ENCODE measurements around the gene PACS2.
"Not testable (repeated sequence)": the region's sequence is repeated elsewhere in the genome, so short reads cannot be mapped to it uniquely, and the experiment has no call there.

Gene PACS2

DNA sequence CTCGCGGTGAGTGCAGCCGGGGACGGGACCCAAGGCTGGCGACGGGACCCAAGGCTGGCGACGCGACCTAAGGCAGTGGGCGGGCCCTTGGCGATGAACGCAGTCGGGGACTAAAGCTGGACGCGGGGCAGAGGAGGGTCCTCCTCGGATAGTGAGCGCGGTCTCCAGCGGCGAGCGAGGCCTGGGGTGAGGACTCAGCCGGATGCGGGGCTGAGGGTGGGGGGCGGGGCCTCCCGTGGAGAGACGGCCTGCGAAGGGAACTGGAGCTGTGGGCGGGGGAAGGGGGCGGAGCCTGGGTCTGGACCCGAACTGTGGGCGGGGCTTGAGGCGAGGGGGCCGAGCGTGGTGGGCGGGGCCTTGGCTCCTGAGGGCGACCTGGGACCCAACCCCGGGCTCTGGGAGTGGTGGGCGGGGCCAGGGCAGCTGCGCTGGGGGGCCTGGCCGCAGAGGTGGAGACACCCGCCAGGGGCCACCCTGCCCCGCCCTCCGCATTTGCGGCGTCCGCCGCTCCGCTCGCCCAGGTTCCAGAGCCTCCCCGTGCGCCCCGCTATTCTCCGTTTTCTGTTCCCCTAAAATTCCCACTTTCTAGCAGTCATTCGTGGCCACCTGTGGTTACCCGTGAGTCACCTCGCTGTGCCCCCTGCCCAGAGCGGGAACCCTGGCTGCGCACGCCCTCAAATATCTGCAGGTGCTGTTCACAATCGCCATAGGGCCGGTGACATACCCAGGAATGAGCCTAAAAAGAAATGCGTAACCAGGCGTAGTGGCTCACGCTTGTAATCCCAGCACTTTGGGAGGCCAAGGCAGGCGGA is 13.2 kb upstream of the PACS2 start:
- Histone ChIP-seq H2AK5ac (ENCODE audit: low read length, severe bottlenecking) (no peak overlapping the region), H2BK15ac (ENCODE audit: low read depth, poor library complexity, severe bottlenecking) (peak overlapping the region; percentile 44), H2AFZ (ENCODE audit: low read depth, low read length) (peak overlapping the region; percentile 65), H3K4ac (ENCODE audit: low read depth in 1 of 2, low read length in 2 of 2) (peak overlapping the region in 1 of 2 experiments; percentile 98), H2BK5ac (ENCODE audit: low read depth, low read length, poor library complexity, severe bottlenecking) (peak overlapping the region; percentile 49), H3K4me3 (ENCODE audit: insufficient read depth in 1 of 2, low read depth in 1 of 2, low read length in 2 of 2) (peak overlapping the region; percentile 93 to 99), H3K36me3 (ENCODE audit: control insufficient read depth in 1 of 2, insufficient read depth in 2 of 2, low read depth in 1 of 2, low read length in 2 of 2) (peaks cover 0 to 7% of the 10 kb centered on the region in 2 experiments), H4K91ac (ENCODE audit: low read length) (peak overlapping the region; percentile 62), H3K4me1 (ENCODE audit: control insufficient read depth, insufficient read depth, low read depth, low read length) (peaks cover 18% of the 10 kb centered on the region), H2BK120ac (ENCODE audit: low read depth, low read length) (peak overlapping the region; percentile 43), H3K23ac (ENCODE audit: low read length in 2 of 2) (no peak overlapping the region), H3K79me1 (replicated peaks; ENCODE audit: low read length, poor library complexity, severe bottlenecking) (peaks cover 22% of the 10 kb centered on the region), H2BK12ac (ENCODE audit: low read length in 2 of 2) (peak overlapping the region; percentile 33 to 59), H3K27me3 (ENCODE audit: control insufficient read depth in 1 of 2, insufficient read depth in 1 of 2, low read length in 2 of 2) (no peaks in the 10 kb centered on the region), H3K4me2 (ENCODE audit: low read length, poor library complexity, severe bottlenecking) (peak overlapping the region; percentile 90), H3K27ac (ENCODE audit: low read length, poor library complexity, severe bottlenecking) (peak overlapping the region; percentile 81), H4K8ac (ENCODE audit: low read length) (peak overlapping the region; percentile 88), H3K9me3 (ENCODE audit: control insufficient read depth, low read length) (no peaks in the 10 kb centered on the region), H3K9ac (ENCODE audit: low read length) (peak overlapping the region; percentile 91), H3K18ac (ENCODE audit: low read depth in 1 of 2, low read length in 2 of 2) (peak overlapping the region; percentile 83 to 97), H3K14ac (ENCODE audit: low read length in 2 of 2) (peak overlapping the region in 1 of 2 experiments; percentile 95)
- peak; percentile 95 for DNase-seq
- 1% methylated on average over 58 of the region's 65 CpGs for WGBS

DNA sequence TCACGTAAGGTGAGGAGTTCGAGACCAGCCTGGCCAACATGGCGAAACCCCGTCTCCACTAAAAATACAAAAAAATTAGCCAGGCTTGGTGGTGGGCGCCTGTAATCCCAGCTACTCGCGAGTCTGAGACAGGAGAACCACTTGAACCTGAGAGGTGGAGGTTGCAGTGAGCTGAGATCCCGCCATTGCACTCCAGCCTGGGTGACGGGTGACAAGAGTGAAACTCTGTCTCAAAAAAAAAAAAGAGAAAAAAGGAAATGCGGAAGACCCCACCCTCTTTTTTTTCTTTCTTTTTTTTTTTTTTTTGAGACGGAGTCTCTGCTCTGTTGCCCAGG is 12.7 kb upstream of the PACS2 start:
- H3K27ac ChIP-seq (ENCODE audit: low read length, poor library complexity, severe bottlenecking); H3K27me3 ChIP-seq (ENCODE audit: control insufficient read depth in 1 of 2, insufficient read depth in 1 of 2, low read length in 2 of 2); H3K14ac ChIP-seq (ENCODE audit: low read length in 2 of 2); H3K4ac ChIP-seq (ENCODE audit: low read depth in 1 of 2, low read length in 2 of 2); H3K18ac ChIP-seq (ENCODE audit: low read depth in 1 of 2, low read length in 2 of 2); H3K9me3 ChIP-seq (ENCODE audit: control insufficient read depth, low read length); H2BK5ac ChIP-seq (ENCODE audit: low read depth, low read length, poor library complexity, severe bottlenecking); H2AK5ac ChIP-seq (ENCODE audit: low read length, severe bottlenecking); H2BK120ac ChIP-seq (ENCODE audit: low read depth, low read length); H3K9ac ChIP-seq (ENCODE audit: low read length); H2AFZ ChIP-seq (ENCODE audit: low read depth, low read length); H4K91ac ChIP-seq (ENCODE audit: low read length); H2BK15ac ChIP-seq (ENCODE audit: low read depth, poor library complexity, severe bottlenecking); DNase-seq; H3K36me3 ChIP-seq (ENCODE audit: control insufficient read depth in 1 of 2, insufficient read depth in 2 of 2, low read depth in 1 of 2, low read length in 2 of 2); H2BK12ac ChIP-seq (ENCODE audit: low read length in 2 of 2); H3K23ac ChIP-seq (ENCODE audit: low read length in 2 of 2): not testable (repeated sequence)
- H3K79me1 ChIP-seq (replicated peaks; ENCODE audit: low read length, poor library complexity, severe bottlenecking) = peaks cover 22% of the 10 kb centered on the region
- H3K4me1 ChIP-seq (ENCODE audit: control insufficient read depth, insufficient read depth, low read depth, low read length) = peaks cover 18% of the 10 kb centered on the region
- peak overlapping the region; percentile 54 for H4K8ac ChIP-seq (ENCODE audit: low read length)
- 67% methylated on average over 6 of the region's 11 CpGs for WGBS
- H3K4me3 ChIP-seq (ENCODE audit: insufficient read depth in 1 of 2, low read depth in 1 of 2, low read length in 2 of 2) = peak overlapping the region in 1 of 2 experiments; percentile 74
- peak overlapping the region; percentile 90 for H3K4me2 ChIP-seq (ENCODE audit: low read length, poor library complexity, severe bottlenecking)

DNA sequence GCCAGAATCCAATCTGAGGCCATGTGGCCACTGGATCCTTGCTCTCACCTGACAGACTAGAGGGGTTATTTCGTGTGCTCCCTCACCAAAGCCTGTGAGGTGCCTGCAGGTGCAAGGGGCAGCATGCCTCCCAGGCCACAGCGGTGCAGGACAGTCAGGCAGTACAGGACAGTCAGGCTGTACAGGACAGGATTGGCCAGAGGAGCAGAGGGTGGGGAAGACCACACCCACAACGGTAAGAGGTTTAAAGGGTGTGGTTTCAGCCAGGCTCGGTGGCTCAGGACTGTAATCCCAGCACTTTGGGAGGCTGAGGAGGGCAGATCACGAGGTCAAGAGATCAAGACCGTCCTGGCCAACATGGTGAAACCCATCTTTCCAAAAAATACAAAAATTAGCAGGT is 10.6 kb upstream of the PACS2 start:
- Histone ChIP-seq H3K18ac (ENCODE audit: low read depth in 1 of 2, low read length in 2 of 2) (no peak overlapping the region), H3K4me2 (ENCODE audit: low read length, poor library complexity, severe bottlenecking) (no peak overlapping the region), H2AFZ (ENCODE audit: low read depth, low read length) (no peak overlapping the region), H3K9ac (ENCODE audit: low read length) (no peak overlapping the region), H3K36me3 (ENCODE audit: control insufficient read depth in 1 of 2, insufficient read depth in 2 of 2, low read depth in 1 of 2, low read length in 2 of 2) (peaks cover 0 to 7% of the 10 kb centered on the region in 2 experiments), H2AK5ac (ENCODE audit: low read length, severe bottlenecking) (no peak overlapping the region), H4K8ac (ENCODE audit: low read length) (no peak overlapping the region), H2BK12ac (ENCODE audit: low read length in 2 of 2) (no peak overlapping the region), H2BK5ac (ENCODE audit: low read depth, low read length, poor library complexity, severe bottlenecking) (no peak overlapping the region), H3K4me1 (ENCODE audit: control insufficient read depth, insufficient read depth, low read depth, low read length) (peaks cover 18% of the 10 kb centered on the region), H3K27me3 (ENCODE audit: control insufficient read depth in 1 of 2, insufficient read depth in 1 of 2, low read length in 2 of 2) (no peaks in the 10 kb centered on the region), H3K14ac (ENCODE audit: low read length in 2 of 2) (no peak overlapping the region), H3K4me3 (ENCODE audit: insufficient read depth in 1 of 2, low read depth in 1 of 2, low read length in 2 of 2) (no peak overlapping the region), H4K91ac (ENCODE audit: low read length) (no peak overlapping the region), H3K9me3 (ENCODE audit: control insufficient read depth, low read length) (no peaks in the 10 kb centered on the region), H2BK15ac (ENCODE audit: low read depth, poor library complexity, severe bottlenecking) (no peak overlapping the region), H3K79me1 (replicated peaks; ENCODE audit: low read length, poor library complexity, severe bottlenecking) (peaks cover 19% of the 10 kb centered on the region), H3K23ac (ENCODE audit: low read length in 2 of 2) (no peak overlapping the region), H2BK120ac (ENCODE audit: low read depth, low read length) (no peak overlapping the region), H3K27ac (ENCODE audit: low read length, poor library complexity, severe bottlenecking) (no peak overlapping the region), H3K4ac (ENCODE audit: low read depth in 1 of 2, low read length in 2 of 2) (no peak overlapping the region)
- no peak for DNase-seq
- WGBS = 81% methylated on average over 6 of the region's 6 CpGs

DNA sequence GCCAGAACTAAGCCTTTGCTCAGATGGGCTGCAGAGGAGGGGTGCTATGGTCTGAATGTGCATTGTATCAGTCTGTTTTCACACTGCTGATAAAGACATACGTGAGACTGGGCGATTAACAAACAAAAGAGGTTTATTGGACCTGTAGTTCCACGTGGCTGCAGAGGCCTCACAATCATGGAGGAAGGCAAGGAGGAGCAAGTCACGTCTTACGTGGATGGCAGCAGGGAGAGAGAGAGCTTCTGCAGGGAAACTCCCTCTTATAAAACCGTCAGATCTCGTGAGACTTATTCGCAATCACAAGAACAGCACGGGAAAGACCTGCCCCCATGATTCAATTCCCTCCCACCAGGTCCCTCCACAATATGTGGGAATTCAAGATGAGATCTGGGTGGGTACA is 10.0 kb upstream of the PACS2 start:
- H3K79me1 ChIP-seq (replicated peaks; ENCODE audit: low read length, poor library complexity, severe bottlenecking) = peaks cover 16% of the 10 kb centered on the region
- H3K9ac ChIP-seq (ENCODE audit: low read length) = no peak overlapping the region
- H3K27me3 ChIP-seq (ENCODE audit: control insufficient read depth in 1 of 2, insufficient read depth in 1 of 2, low read length in 2 of 2) = no peaks in the 10 kb centered on the region
- no peak overlapping the region for H2BK12ac ChIP-seq (ENCODE audit: low read length in 2 of 2)
- H3K4me1 ChIP-seq (ENCODE audit: control insufficient read depth, insufficient read depth, low read depth, low read length) = peaks cover 14% of the 10 kb centered on the region
- 86% methylated on average over 5 of the region's 9 CpGs for WGBS
- DNase-seq = no peak
- H3K18ac ChIP-seq (ENCODE audit: low read depth in 1 of 2, low read length in 2 of 2) = no peak overlapping the region
- H4K8ac ChIP-seq (ENCODE audit: low read length) = no peak overlapping the region
- no peak overlapping the region for H2AK5ac ChIP-seq (ENCODE audit: low read length, severe bottlenecking)
- H3K4me2 ChIP-seq (ENCODE audit: low read length, poor library complexity, severe bottlenecking) = no peak overlapping the region
- H3K4ac ChIP-seq (ENCODE audit: low read depth in 1 of 2, low read length in 2 of 2) = no peak overlapping the region
- no peak overlapping the region for H3K14ac ChIP-seq (ENCODE audit: low read length in 2 of 2)
- H3K9me3 ChIP-seq (ENCODE audit: control insufficient read depth, low read length) = no peaks in the 10 kb centered on the region
- no peak overlapping the region for H2AFZ ChIP-seq (ENCODE audit: low read depth, low read length)
- H2BK5ac ChIP-seq (ENCODE audit: low read depth, low read length, poor library complexity, severe bottlenecking) = no peak overlapping the region
- H2BK120ac ChIP-seq (ENCODE audit: low read depth, low read length) = no peak overlapping the region
- H3K23ac ChIP-seq (ENCODE audit: low read length in 2 of 2) = no peak overlapping the region
- H2BK15ac ChIP-seq (ENCODE audit: low read depth, poor library complexity, severe bottlenecking) = no peak overlapping the region
- no peak overlapping the region for H4K91ac ChIP-seq (ENCODE audit: low read length)
- no peak overlapping the region for H3K4me3 ChIP-seq (ENCODE audit: insufficient read depth in 1 of 2, low read depth in 1 of 2, low read length in 2 of 2)
- no peak overlapping the region for H3K27ac ChIP-seq (ENCODE audit: low read length, poor library complexity, severe bottlenecking)
- H3K36me3 ChIP-seq (ENCODE audit: control insufficient read depth in 1 of 2, insufficient read depth in 2 of 2, low read depth in 1 of 2, low read length in 2 of 2) = peaks cover 0 to 7% of the 10 kb centered on the region in 2 experiments

Data from mesenchymal stem cell (in vitro differentiated cells and primary cell).